Fibroblast of mammary gland (primary cell): ENCODE results near the gene TENT4A.

ENCODE experiments used
- DNase-seq: peaks from one replicate; pipeline ENCODE4 v3.0.0-alpha.2; 2010; ENCODE audit warnings: low read depth
- H3K4me3 ChIP-seq: 2 replicates; pipeline ENCODE4 v1.5.1; 2011; ENCODE audit warnings: low read depth, mild to moderate bottlenecking, low read length, moderate library complexity; ENCODE audit not compliant: control insufficient read depth
- CTCF ChIP-seq: conservative IDR thresholded peaks from 2 replicates; pipeline ENCODE4 v1.5.1; 2011; ENCODE audit warnings: low read depth, low read length, inconsistent platforms; ENCODE audit not compliant: control insufficient read depth, insufficient read depth

TENT4A gene

GRCh38 chr5:6746244-6746643 lies 33.0 kb downstream of the TENT4A start:
- no peak overlapping the region for H3K4me3 ChIP-seq
- no peak for DNase-seq
- no peak for TF ChIP-seq CTCF

GRCh38 chr5:6747103-6747502 lies 33.9 kb downstream of the TENT4A start:
- no peak for DNase-seq
- H3K4me3 ChIP-seq: no peak overlapping the region
- TF ChIP-seq CTCF: no peak

GRCh38 chr5:6748142-6748541 lies 34.9 kb downstream of the TENT4A start:
- no peak for DNase-seq
- H3K4me3 ChIP-seq: no peak overlapping the region
- TF ChIP-seq CTCF: no peak

- DNase-seq: no peak
- TF ChIP-seq CTCF: no peak
- no peak overlapping the region for H3K4me3 ChIP-seq
Measured at GRCh38 chr5:6749026-6749716, 35.9 kb downstream of the TENT4A start.

- no peak overlapping the region for H3K4me3 ChIP-seq
- DNase-seq: no peak
- TF ChIP-seq CTCF: no peak
Measured at GRCh38 chr5:6750142-6750840, 37.1 kb downstream of the TENT4A start.

- TF ChIP-seq CTCF: no peak
- DNase-seq: no peak
- H3K4me3 ChIP-seq: no peak overlapping the region
Measured at GRCh38 chr5:6750951-6751685, 37.9 kb downstream of the TENT4A start.
